Activated CD8-positive, alpha-beta memory T cell treated with anti-CD3 and anti-CD28 coated beads for 36 hours (primary cell): ENCODE measurements around the gene NRDC. TPM values are rescaled to one million over a fixed set of nuclear protein-coding genes. Genes with fewer than 3 reads are reported as not detected.

Experiments
- CTCF ChIA-PET: fragments of 350-600 bp; sonication (Branson Sonifier 250); formaldehyde crosslinking; loops from one replicate; lab custom pipeline; 2021; ENCODE audit warnings: antibody characterized with exemption; lab: Charles Lee
- POLR2A ChIA-PET: fragments of 350-600 bp; sonication (Branson Sonifier 250); formaldehyde crosslinking; loops from one replicate; lab custom pipeline; 2021; ENCODE audit warnings: antibody characterized with exemption; lab: Charles Lee
- total RNA-seq, 2 experiments: library from RNA; stranded (reverse); gene quantifications; one replicate each; pipeline ENCODE4 v1.2.3, GENCODE V29; 2021

The NRDC gene
- total RNA-seq, 2 experiments from 2014 or later: 118 to 128 TPM

DNA sequence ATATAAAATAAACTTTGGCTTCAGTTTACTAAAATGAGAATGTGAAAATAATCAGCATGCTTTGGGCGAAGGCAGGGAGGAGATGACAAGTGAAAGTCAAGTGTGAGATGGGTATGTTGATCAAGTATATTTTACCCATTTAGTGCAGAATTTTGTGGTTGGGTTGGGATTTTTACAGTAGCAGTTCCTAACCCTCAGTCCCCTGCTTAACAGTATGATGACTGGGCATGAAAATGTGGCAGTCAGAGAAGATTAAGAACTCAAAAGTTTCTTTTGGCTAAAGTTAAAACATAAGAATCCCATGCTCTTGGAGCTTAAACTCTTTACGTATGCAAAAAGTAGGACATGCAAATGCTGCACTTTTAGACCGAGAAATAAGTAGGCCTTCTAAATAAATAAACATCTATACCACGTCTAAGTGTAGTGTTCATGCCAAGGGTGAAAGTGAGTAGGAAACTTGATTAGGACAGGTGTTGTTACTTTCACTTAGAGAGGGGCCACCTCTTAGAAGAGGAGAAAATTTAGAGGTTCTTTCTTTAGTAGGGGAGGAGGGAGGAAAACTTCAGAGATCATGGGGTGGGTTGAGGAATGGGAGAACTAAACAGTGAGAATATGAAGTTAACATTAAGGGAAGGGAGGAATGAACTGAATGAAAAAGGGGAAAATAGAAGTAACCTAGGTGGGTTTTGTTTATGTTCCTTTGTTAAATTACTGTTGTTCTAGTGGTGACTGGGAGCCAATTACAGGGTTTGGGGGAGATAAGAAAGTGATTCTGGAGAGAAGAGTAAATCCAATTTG is 133.8 kb downstream of the NRDC start:
- ChIA-PET POLR2A (no interaction called here), CTCF (interaction anchor here (0.6 kb wide), 1 partner anchor 914 kb away, joined by 4 read pairs; no protein-coding TSS in a partner anchor)

DNA sequence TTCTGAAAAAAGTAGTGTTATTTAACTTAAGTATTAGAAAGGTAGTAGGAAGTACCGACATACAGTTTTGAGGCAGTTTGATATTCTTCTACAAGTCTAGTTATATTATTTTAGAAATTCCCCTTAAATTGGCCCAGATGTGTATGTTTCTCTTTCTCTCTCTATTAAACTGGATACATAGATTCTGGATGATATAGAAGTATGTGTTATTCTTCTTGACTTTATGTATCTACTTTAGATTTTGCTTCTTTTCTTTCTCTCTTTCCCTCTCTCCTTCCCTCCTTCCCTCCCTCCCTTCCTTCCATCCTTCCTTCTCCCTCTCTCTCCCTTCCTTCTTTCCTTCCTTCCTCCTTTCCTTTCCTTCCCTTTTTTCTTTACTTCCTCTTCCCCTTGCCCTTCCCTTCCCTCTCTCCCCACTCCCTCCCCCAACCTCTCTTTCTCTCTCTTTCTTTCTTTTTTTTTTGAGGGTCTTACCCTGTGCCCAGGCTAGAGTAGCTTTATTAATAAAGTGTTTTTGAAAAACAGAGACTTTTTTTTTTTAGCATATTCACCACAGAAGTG is 137.3 kb downstream of the NRDC start:
- ChIA-PET CTCF (interaction anchor here (0.6 to 1.4 kb wide), 3 partner anchors 8 to 111 kb away, joined by 3 to 6 read pairs (median 4); no protein-coding TSS in a partner anchor), POLR2A (no interaction called here)

DNA sequence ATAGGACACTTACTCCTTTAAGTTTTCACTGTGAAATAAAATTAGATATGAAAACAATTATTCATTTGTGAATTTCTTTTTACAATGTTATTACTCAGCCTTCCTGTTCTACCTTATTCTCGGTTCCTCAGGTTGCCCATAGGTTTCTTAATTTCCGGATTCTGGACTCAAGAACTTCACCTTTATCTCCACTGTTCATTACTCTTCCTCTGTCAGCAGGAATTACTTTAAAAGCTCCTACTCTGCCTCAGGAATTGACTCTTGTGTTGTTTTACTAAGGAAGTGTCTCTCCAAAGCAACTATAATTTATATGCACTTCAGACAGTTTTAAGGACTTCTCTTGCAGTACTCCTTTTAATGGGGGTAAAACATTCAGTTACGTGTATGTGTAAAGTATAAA is 137.9 kb downstream of the NRDC start:
- POLR2A ChIA-PET: interaction anchor here (2.0 kb wide), 1 partner anchor 11 kb away, joined by 6 read pairs; no protein-coding TSS in a partner anchor
- CTCF ChIA-PET: interaction anchor here (0.8 to 1.6 kb wide), 2 partner anchors 11 to 110 kb away, joined by 3 to 4 read pairs; no protein-coding TSS in a partner anchor

Other genes with a start within 250 kb of the NRDC start
- gene RAB3B, start 112.0 kb upstream of the NRDC start, total RNA-seq: under 1 TPM; 0.10 to 0.17 TPM
- gene KTI12, start 155.1 kb upstream of the NRDC start, total RNA-seq: 10 to 100 TPM; 16.2 to 17.9 TPM
- 10 to 100 TPM; 35.1 to 37.4 TPM for gene TXNDC12, start 176.5 kb upstream of the NRDC start, total RNA-seq
- gene BTF3L4, start 177.6 kb upstream of the NRDC start, total RNA-seq: 10 to 100 TPM; 33.4 to 34.5 TPM